ENCODE data around the gene AOPEP. TPM values are rescaled to one million over a fixed set of nuclear protein-coding genes. Genes with fewer than 3 reads are reported as not detected.

The AOPEP gene
- total RNA-seq, 1 experiment from 2014 or later: 15.0 TPM

DNA sequence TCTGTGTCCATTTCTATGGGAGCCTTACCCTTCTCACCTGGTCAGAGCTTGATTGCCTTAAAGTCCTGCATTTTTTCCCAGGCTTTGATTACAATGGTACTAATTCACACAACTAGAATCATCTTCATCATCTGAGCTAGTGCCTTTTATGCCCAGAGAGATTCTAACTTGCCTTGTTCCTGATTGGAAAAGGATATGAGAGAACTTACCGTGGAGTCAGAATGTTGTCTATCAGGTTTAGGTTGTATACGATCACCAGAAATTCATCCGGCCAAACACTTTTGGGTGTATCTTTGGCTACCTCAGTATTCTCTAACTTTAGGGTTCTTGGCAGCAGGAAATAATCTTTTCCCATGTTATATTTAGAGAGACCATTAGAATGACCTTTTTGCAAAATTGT is 71.7 kb downstream of the AOPEP start:
- Histone ChIP-seq H3K9me3 (ENCODE audit: control insufficient read depth, low read depth, low read length) (no peaks in the 10 kb centered on the region), H2AFZ (ENCODE audit: low read length) (no peak overlapping the region), H2BK5ac (ENCODE audit: insufficient read length, low read length) (no peak overlapping the region), H4K91ac (ENCODE audit: insufficient read length, low read depth, low read length) (no peak overlapping the region), H3K9ac (ENCODE audit: extremely low read depth, insufficient read length, low read length) (no peak overlapping the region), H3K27ac (ENCODE audit: insufficient read length, low read depth, low read length) (no peak overlapping the region), H3T11ph (ENCODE audit: low read length) (no peak overlapping the region), H3K79me1 (ENCODE audit: insufficient read depth, low read depth, low read length, poor library complexity, severe bottlenecking) (no peaks in the 10 kb centered on the region), H4K5ac (ENCODE audit: insufficient read length, low read depth, low read length) (no peak overlapping the region), H2BK15ac (ENCODE audit: low read depth, low read length) (no peak overlapping the region), H2BK12ac (ENCODE audit: insufficient read length, low read depth, low read length) (no peak overlapping the region), H2BK120ac (ENCODE audit: low read depth, low read length, poor library complexity, severe bottlenecking) (no peak overlapping the region), H3K27me3 (ENCODE audit: insufficient read depth, low read length) (no peaks in the 10 kb centered on the region), H3K23me2 (ENCODE audit: insufficient read length, low read depth, low read length, poor library complexity, severe bottlenecking) (no peaks in the 10 kb centered on the region), H2BK20ac (ENCODE audit: low read depth, low read length, poor library complexity, severe bottlenecking) (no peak overlapping the region), H3K4me2 (ENCODE audit: insufficient read depth, insufficient read length, low read length) (no peak overlapping the region), H3K56ac (ENCODE audit: insufficient read length, low read depth, low read length) (no peak overlapping the region), H2AK5ac (ENCODE audit: insufficient read length, low read length) (no peak overlapping the region), H3K79me2 (ENCODE audit: insufficient read depth, low read length) (no peaks in the 10 kb centered on the region), H4K8ac (replicated peaks; ENCODE audit: insufficient read length, low read depth, low read length) (no peak overlapping the region), H3K18ac (ENCODE audit: insufficient read length, low read depth, low read length) (no peak overlapping the region), H4K20me1 (ENCODE audit: control insufficient read depth, insufficient read depth, insufficient read length) (no peaks in the 10 kb centered on the region), H3K4me1 (ENCODE audit: insufficient read depth, low read length) (no peaks in the 10 kb centered on the region), H3K14ac (ENCODE audit: insufficient read depth, low read length) (no peak overlapping the region), H3K23ac (ENCODE audit: insufficient read length, low read depth, low read length) (no peak overlapping the region), H3K4ac (ENCODE audit: low read depth, low read length) (no peak overlapping the region)
- Mint-ChIP-seq H3K4me1 (peaks cover 0 to 2% of the 10 kb centered on the region in 2 experiments; a peak in 1 of 4 replicates), H3K9me3 (no peaks in the 10 kb centered on the region), H3K27ac (no peak overlapping the region), H3K27me3 (ENCODE audit: low read depth) (no peaks in the 10 kb centered on the region), H3K4me3 (no peak overlapping the region), H3K36me3 (ENCODE audit: insufficient read depth in 1 of 3, low read depth in 3 of 3) (peaks cover 4 to 18% (median 11%) of the 10 kb centered on the region in 3 experiments)
- no CpG with 5 or more reads among the region's 3 CpGs for WGBS (ENCODE audit: extremely low coverage, insufficient read length, low lambda C conversion rate)
- DNase-seq: no peak
- TF ChIP-seq, protein P1, sequence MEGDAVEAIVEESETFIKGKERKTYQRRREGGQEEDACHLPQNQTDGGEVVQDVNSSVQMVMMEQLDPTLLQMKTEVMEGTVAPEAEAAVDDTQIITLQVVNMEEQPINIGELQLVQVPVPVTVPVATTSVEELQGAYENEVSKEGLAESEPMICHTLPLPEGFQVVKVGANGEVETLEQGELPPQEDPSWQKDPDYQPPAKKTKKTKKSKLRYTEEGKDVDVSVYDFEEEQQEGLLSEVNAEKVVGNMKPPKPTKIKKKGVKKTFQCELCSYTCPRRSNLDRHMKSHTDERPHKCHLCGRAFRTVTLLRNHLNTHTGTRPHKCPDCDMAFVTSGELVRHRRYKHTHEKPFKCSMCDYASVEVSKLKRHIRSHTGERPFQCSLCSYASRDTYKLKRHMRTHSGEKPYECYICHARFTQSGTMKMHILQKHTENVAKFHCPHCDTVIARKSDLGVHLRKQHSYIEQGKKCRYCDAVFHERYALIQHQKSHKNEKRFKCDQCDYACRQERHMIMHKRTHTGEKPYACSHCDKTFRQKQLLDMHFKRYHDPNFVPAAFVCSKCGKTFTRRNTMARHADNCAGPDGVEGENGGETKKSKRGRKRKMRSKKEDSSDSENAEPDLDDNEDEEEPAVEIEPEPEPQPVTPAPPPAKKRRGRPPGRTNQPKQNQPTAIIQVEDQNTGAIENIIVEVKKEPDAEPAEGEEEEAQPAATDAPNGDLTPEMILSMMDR (conservative IDR thresholded peaks at IDR 0.05): no peak
